GM21576 (cell line): ENCODE measurements around the gene NT5C3B.
A peak's percentile ranks its signal among the peaks of the same experiment; 100 is the strongest.

Experiments
- ATAC-seq: cut with Tn5 transposase; IDR thresholded peaks from one replicate; pipeline ENCODE4 v1.9.1; 2021; ENCODE audit warnings: mild to moderate bottlenecking, moderate library complexity; ENCODE audit not compliant: unreplicated experiment

The NT5C3B gene

GRCh38 chr17:41811549-41812380 is 24.3 kb downstream of the NT5C3B start, which contains the start of gene P3H4:
Gene P3H4 (minus strand): TSS chr17:41811949. CDS start chr17:41811915, 34 bp downstream.
- ATAC-seq, result peak; percentile 68

- ATAC-seq, result no peak
Observed at GRCh38 chr17:41810659-41811548, 25.1 kb downstream of the NT5C3B start.

GRCh38 chr17:41806685-41807445 is 29.2 kb downstream of the NT5C3B start:
- ATAC-seq, result no peak

- no peak for ATAC-seq
Observed at GRCh38 chr17:41803049-41804020, 32.7 kb downstream of the NT5C3B start.

- no peak for ATAC-seq
Observed at GRCh38 chr17:41801374-41802271, 34.4 kb downstream of the NT5C3B start.

- no peak for ATAC-seq
Observed at GRCh38 chr17:41800601-41801373, 35.2 kb downstream of the NT5C3B start.

GRCh38 chr17:41799366-41799765 is 36.7 kb downstream of the NT5C3B start:
- no peak for ATAC-seq

GRCh38 chr17:41797377-41797776 is 38.7 kb downstream of the NT5C3B start:
- ATAC-seq, result no peak

GRCh38 chr17:41796121-41796895 is 39.7 kb downstream of the NT5C3B start:
- ATAC-seq, result no peak

- ATAC-seq, result no peak
Observed at GRCh38 chr17:41794540-41794975, 41.5 kb downstream of the NT5C3B start.

- no peak for ATAC-seq
Observed at GRCh38 chr17:41793784-41794539, 42.1 kb downstream of the NT5C3B start.

GRCh38 chr17:41792845-41793783 is 42.9 kb downstream of the NT5C3B start:
- ATAC-seq, result no peak

GRCh38 chr17:41787021-41787418 is 49.0 kb downstream of the NT5C3B start:
- no peak for ATAC-seq

GRCh38 chr17:41786227-41787020 is 49.6 kb downstream of the NT5C3B start, which contains the start of gene JUP:
Gene JUP (minus strand): TSS chr17:41786711. CDS start chr17:41771854, 14,857 bp downstream.
- ATAC-seq, result peak; percentile 75

- no peak for ATAC-seq
Observed at GRCh38 chr17:41785859-41786226, 50.2 kb downstream of the NT5C3B start.
